Vagina (tissue), 2 donors: Measurements from ENCODE around the gene HRH1. TPM values are rescaled to one million over a fixed set of nuclear protein-coding genes. Genes with fewer than 3 reads are reported as not detected.

Experiments
- DNase-seq, 2 donors: peaks; one replicate each; pipeline ENCODE4 v3.0.0-alpha.2; 2017; ENCODE audit errors: extremely low spot score in 2 of 2
- H3K27ac ChIP-seq: fragments of 200-600 bp; sonication (generic); one replicate; pipeline ENCODE4 v1.5.1; 2019
- H3K27me3 ChIP-seq: fragments of 200-600 bp; sonication (generic); one replicate; pipeline ENCODE4 v1.5.1; 2019
- H3K36me3 ChIP-seq, 2 donors: fragments of 200-600 bp; sonication (generic); one replicate each; pipeline ENCODE4 v1.5.1; 2017 to 2019
- H3K4me1 ChIP-seq: fragments of 200-600 bp; sonication (generic); one replicate; pipeline ENCODE4 v1.5.1; 2019
- H3K4me3 ChIP-seq, 2 donors: fragments of 200-600 bp; sonication (generic); 1 replicate in 1 of 2; 2 replicates in 1 of 2; pipeline ENCODE4 v1.5.1; 2016 to 2019
- H3K9me3 ChIP-seq: fragments of 200-600 bp; sonication (generic); one replicate; pipeline ENCODE4 v1.5.1; 2019
- CTCF ChIP-seq, 3 experiments: fragments of 450-650 bp in 2 of 3; fragments of 200-600 bp in 1 of 3; sonication (generic) in 1 of 3; IDR thresholded peaks; one replicate each; pipeline ENCODE4 v1.5.1; 2017 to 2019; ENCODE audit warnings: antibody characterized with exemption in 3 of 3, mild to moderate bottlenecking in 2 of 3, moderate library complexity in 2 of 3
- POLR2A ChIP-seq, 2 donors: fragments of 450-650 bp; IDR thresholded peaks; one replicate each; pipeline ENCODE4 v1.6.1; 2017; ENCODE audit warnings: antibody characterized with exemption in 2 of 2, mild to moderate bottlenecking in 2 of 2, moderate library complexity in 2 of 2
- POLR2AphosphoS5 ChIP-seq, 2 donors: sonication (generic); formaldehyde crosslinking; IDR thresholded peaks; one replicate each; pipeline ENCODE4 v1.9.0; 2017; ENCODE audit warnings: antibody characterized with exemption in 2 of 2, mild to moderate bottlenecking in 2 of 2, low read depth in 1 of 2; ENCODE audit not compliant: insufficient read depth in 1 of 2
- intact Hi-C: fragments of 100-400 bp; cut with DNase I; formaldehyde crosslinking; loops from one replicate; pipeline ENCODE4 v1.15.1; 2023
- total RNA-seq: library from RNA; depleted of rRNA; stranded (reverse); fragments of >200 nt; gene quantifications from one replicate; pipeline ENCODE4 v1.2.3, GENCODE V29; 2016

Gene HRH1
- total RNA-seq, 1 donor from 2014 or later, result 9.3 TPM

GRCh38 chr3:11188231-11188630 is 33.9 kb downstream of the HRH1 start:
- intact Hi-C loops, result no loop called here

GRCh38 chr3:11195201-11195600 is 40.9 kb downstream of the HRH1 start:
- peaks cover 54% of the 10 kb centered on the region for H3K4me1 ChIP-seq
- peak overlapping the region; percentile 52 for H3K27ac ChIP-seq
- H3K4me3 ChIP-seq, result peak overlapping the region in 1 of 2 donors; percentile 20
- DNase-seq, result no peak
- no peaks in the 10 kb centered on the region for H3K9me3 ChIP-seq
- intact Hi-C loops, result no loop called here
- no peak for TF ChIP-seq CTCF (IDR thresholded peaks at IDR 0.05)
- TF ChIP-seq POLR2AphosphoS5 (IDR thresholded peaks at IDR 0.05; ENCODE audit: insufficient read depth in 1 of 2, low read depth in 1 of 2), result no peak
- no peak for TF ChIP-seq POLR2A (IDR thresholded peaks at IDR 0.05)
- no peaks in the 10 kb centered on the region for H3K27me3 ChIP-seq
- no peaks in the 10 kb centered on the region for H3K36me3 ChIP-seq

More at GRCh38 chr3:11188231-11188630, 33.9 kb downstream of the HRH1 start:
- H3K9me3 ChIP-seq, result no peaks in the 10 kb centered on the region
- no peak overlapping the region for H3K27ac ChIP-seq
- no peak for DNase-seq
- peaks cover 34% of the 10 kb centered on the region for H3K4me1 ChIP-seq
- H3K27me3 ChIP-seq, result no peaks in the 10 kb centered on the region
- no peak overlapping the region for H3K4me3 ChIP-seq
- no peaks in the 10 kb centered on the region for H3K36me3 ChIP-seq
- TF ChIP-seq CTCF (IDR thresholded peaks at IDR 0.05), result no peak
- TF ChIP-seq POLR2A (IDR thresholded peaks at IDR 0.05), result no peak
- no peak for TF ChIP-seq POLR2AphosphoS5 (IDR thresholded peaks at IDR 0.05; ENCODE audit: insufficient read depth in 1 of 2, low read depth in 1 of 2)

- H3K27ac ChIP-seq, result peak overlapping the region; percentile 52
- H3K9me3 ChIP-seq, result no peaks in the 10 kb centered on the region
- H3K4me1 ChIP-seq, result peaks cover 60% of the 10 kb centered on the region
- no peaks in the 10 kb centered on the region for H3K27me3 ChIP-seq
- DNase-seq, result no peak
- TF ChIP-seq CTCF (IDR thresholded peaks at IDR 0.05), result no peak
- no peak for TF ChIP-seq POLR2A (IDR thresholded peaks at IDR 0.05)
- TF ChIP-seq POLR2AphosphoS5 (IDR thresholded peaks at IDR 0.05; ENCODE audit: insufficient read depth in 1 of 2, low read depth in 1 of 2), result no peak
- H3K4me3 ChIP-seq, result peak overlapping the region in 1 of 2 donors; percentile 20
- intact Hi-C loops, result no loop called here
- no peaks in the 10 kb centered on the region for H3K36me3 ChIP-seq
Observed at GRCh38 chr3:11195721-11196332, 41.5 kb downstream of the HRH1 start.

- H3K36me3 ChIP-seq, result no peaks in the 10 kb centered on the region
- TF ChIP-seq POLR2AphosphoS5 (IDR thresholded peaks at IDR 0.05; ENCODE audit: insufficient read depth in 1 of 2, low read depth in 1 of 2) (no peak), POLR2A (IDR thresholded peaks at IDR 0.05) (no peak), CTCF (IDR thresholded peaks at IDR 0.05) (no peak)
- no peaks in the 10 kb centered on the region for H3K9me3 ChIP-seq
- H3K27me3 ChIP-seq, result no peaks in the 10 kb centered on the region
- peaks cover 72% of the 10 kb centered on the region for H3K4me1 ChIP-seq
- DNase-seq, result no peak
- H3K4me3 ChIP-seq, result no peak overlapping the region
- intact Hi-C loops, result no loop called here
- H3K27ac ChIP-seq, result peak overlapping the region; percentile 52
Observed at GRCh38 chr3:11197484-11197883, 43.2 kb downstream of the HRH1 start.

- Histone ChIP-seq H3K9me3 (no peaks in the 10 kb centered on the region), H3K36me3 (no peaks in the 10 kb centered on the region), H3K4me1 (peaks cover 72% of the 10 kb centered on the region), H3K27me3 (no peaks in the 10 kb centered on the region), H3K27ac (peak overlapping the region; percentile 52), H3K4me3 (no peak overlapping the region)
- no peak for TF ChIP-seq POLR2AphosphoS5 (IDR thresholded peaks at IDR 0.05; ENCODE audit: insufficient read depth in 1 of 2, low read depth in 1 of 2)
- intact Hi-C loops, result no loop called here
- DNase-seq, result no peak
Observed at GRCh38 chr3:11198070-11198469, 43.8 kb downstream of the HRH1 start.
